ENCODE data around the gene CACNG4. TPM values are rescaled to one million over a fixed set of nuclear protein-coding genes. Genes with fewer than 3 reads are reported as not detected.
A peak's percentile ranks its signal among the peaks of the same experiment; 100 is the strongest.

Gene CACNG4
- total and polyA plus RNA-seq, 2 experiments from 2014 or later, result 1.6 to 4.1 TPM

GRCh38 chr17:67043283-67043682 is 78.8 kb downstream of the CACNG4 start:
- no peaks in the 10 kb centered on the region for H3K4me1 ChIP-seq (ENCODE audit: insufficient read depth)
- no peak overlapping the region for H3K27ac ChIP-seq (ENCODE audit: low read depth)
- TF ChIP-seq REST (IDR thresholded peaks at IDR 0.05; ENCODE audit: unreplicated experiment) (no peak), STAT1 (IDR thresholded peaks at IDR 0.05; ENCODE audit: unreplicated experiment) (no peak), CTCF (conservative IDR thresholded peaks at IDR 0.05; ENCODE audit: low read depth in 2 of 2) (no peak), POLR2AphosphoS5 (IDR thresholded peaks at IDR 0.05; ENCODE audit: low read depth) (no peak), NANOG (IDR thresholded peaks at IDR 0.05; ENCODE audit: borderline replicate concordance) (no peak), CREB1 (CRISPR knock-in tag; IDR thresholded peaks at IDR 0.05; ENCODE audit: low read depth) (no peak)
- no peak overlapping the region for H3K4me3 Mint-ChIP-seq
- no peak for ATAC-seq
- no peak for DNase-seq (ENCODE audit: low spot score)
- no peak overlapping the region for H2AFZ ChIP-seq
- peaks cover 9% of the 10 kb centered on the region; the same call in 1 of the 3 replicates for H3K36me3 Mint-ChIP-seq (ENCODE audit: low read depth)
- H3K27ac Mint-ChIP-seq, result no peak overlapping the region
- no peak overlapping the region for H3K4me2 ChIP-seq
- H3K9me2 ChIP-seq (ENCODE audit: insufficient read depth), result no peaks in the 10 kb centered on the region
- no peaks in the 10 kb centered on the region for H3F3A ChIP-seq (replicated peaks; ENCODE audit: low read depth)
- no peaks in the 10 kb centered on the region for H3K27me3 ChIP-seq (ENCODE audit: insufficient read depth)
- H3K36me3 ChIP-seq (ENCODE audit: insufficient read depth), result 0 out of 2 replicates have a peak, but pooled peaks cover under 1% of the 10 kb centered on the region
- H3K4me1 Mint-ChIP-seq, result no peaks in the 10 kb centered on the region; the same call in 2 of the 3 replicates
- peaks cover 14% of the 10 kb centered on the region for H3K9me3 Mint-ChIP-seq
- H3K4me3 ChIP-seq, result no peak overlapping the region
- no peaks in the 10 kb centered on the region for H4K20me1 ChIP-seq (replicated peaks; ENCODE audit: insufficient read depth)
- H3K79me2 ChIP-seq (replicated peaks; ENCODE audit: insufficient read depth), result no peaks in the 10 kb centered on the region
- H3K27me3 Mint-ChIP-seq (ENCODE audit: insufficient read depth, low read depth, poor library complexity), result peaks cover 7% of the 10 kb centered on the region

- Mint-ChIP-seq H3K27ac (no peak within 1 kb of the TSS), H3K36me3 (ENCODE audit: low read depth) (peaks cover 13% of the 10 kb centered on the region; the same call in 2 of the 3 replicates), H3K4me3 (no peak within 1 kb of the TSS), H3K9me3 (peaks cover 23% of the 10 kb centered on the region), H3K4me1 (no peaks in the 10 kb centered on the region; the same call in 2 of the 3 replicates), H3K27me3 (ENCODE audit: insufficient read depth, low read depth, poor library complexity) (peaks cover 7% of the 10 kb centered on the region)
- Histone ChIP-seq H3K27me3 (ENCODE audit: insufficient read depth) (no peaks in the 10 kb centered on the region), H3K79me2 (replicated peaks; ENCODE audit: insufficient read depth) (no peaks in the 10 kb centered on the region), H4K20me1 (replicated peaks; ENCODE audit: insufficient read depth) (no peaks in the 10 kb centered on the region), H3F3A (replicated peaks; ENCODE audit: low read depth) (no peaks in the 10 kb centered on the region), H3K36me3 (ENCODE audit: insufficient read depth) (0 out of 2 replicates have a peak, but pooled peaks cover 4% of the 10 kb centered on the region), H3K27ac (ENCODE audit: low read depth) (no peak within 1 kb of the TSS), H2AFZ (no peak within 1 kb of the TSS), H3K4me1 (ENCODE audit: insufficient read depth) (no peaks in the 10 kb centered on the region), H3K9me2 (ENCODE audit: insufficient read depth) (no peaks in the 10 kb centered on the region), H3K4me3 (no peak within 1 kb of the TSS), H3K4me2 (no peak within 1 kb of the TSS)
- ATAC-seq (peak; percentile 22), DNase-seq (ENCODE audit: low spot score) (no peak)
- TF ChIP-seq ZNF114 (CRISPR knock-in tag; IDR thresholded peaks at IDR 0.05), result no peak
- no peak for TF ChIP-seq EZH2phosphoT487 (IDR thresholded peaks at IDR 0.05; ENCODE audit: unreplicated experiment)
- TF ChIP-seq STAT1 (IDR thresholded peaks at IDR 0.05; ENCODE audit: unreplicated experiment), result no peak
- TF ChIP-seq CTCF (conservative IDR thresholded peaks at IDR 0.05; ENCODE audit: low read depth in 2 of 2), result no peak
- no peak for TF ChIP-seq NANOG (IDR thresholded peaks at IDR 0.05; ENCODE audit: borderline replicate concordance)
- no peak for TF ChIP-seq POLR2AphosphoS5 (IDR thresholded peaks at IDR 0.05; ENCODE audit: low read depth)
Observed at GRCh38 chr17:67044016-67044772, 79.7 kb downstream of the CACNG4 start, which contains the start of gene CACNG1. TSS of gene CACNG1 (plus strand) at chr17:67044554. CDS start at chr17:67044661, 107 bp downstream.

Data from GM23338 (cell line).